ENCODE measurements around the gene CDC42SE1.
"Not testable (repeated sequence)": the region's sequence is repeated elsewhere in the genome, so short reads cannot be mapped to it uniquely, and the experiment has no call there.

The CDC42SE1 gene

GRCh38 chr1:151059109-151060006, at the start of gene CDC42SE1:
Gene CDC42SE1 (minus strand): TSS chr1:151059622. CDS start chr1:151055730, 3,892 bp downstream.
- H3K4me3 ChIP-seq (ENCODE audit: low read depth, low read length), result peak within 1 kb of the TSS; percentile 91

- no peak overlapping the region for H3K4me3 ChIP-seq (ENCODE audit: low read depth, low read length)
These were observed 48.9 kb upstream of the CDC42SE1 start for GRCh38 chr1:151108331-151108730.

GRCh38 chr1:151106894-151107293, 47.5 kb upstream of the CDC42SE1 start:
- H3K4me3 ChIP-seq (ENCODE audit: low read depth, low read length), result no peak overlapping the region

- H3K4me3 ChIP-seq (ENCODE audit: low read depth, low read length), result no peak overlapping the region
These were observed 45.2 kb upstream of the CDC42SE1 start for GRCh38 chr1:151104630-151105029.

- H3K4me3 ChIP-seq (ENCODE audit: low read depth, low read length), result no peak overlapping the region
These were observed 38.7 kb upstream of the CDC42SE1 start for GRCh38 chr1:151098126-151098525.

- H3K4me3 ChIP-seq (ENCODE audit: low read depth, low read length), result not testable (repeated sequence)
These were observed 38.0 kb upstream of the CDC42SE1 start for GRCh38 chr1:151097426-151097825.

GRCh38 chr1:151085953-151086559, 26.6 kb upstream of the CDC42SE1 start:
- no peak overlapping the region for H3K4me3 ChIP-seq (ENCODE audit: low read depth, low read length)

- H3K4me3 ChIP-seq (ENCODE audit: low read depth, low read length), result no peak overlapping the region
These were observed 12.8 kb upstream of the CDC42SE1 start for GRCh38 chr1:151072224-151072623.

GRCh38 chr1:151070474-151071276, 11.3 kb upstream of the CDC42SE1 start, which contains the start of gene GABPB2:
Gene GABPB2 (plus strand): TSS chr1:151070761. CDS start chr1:151088190, 17,429 bp downstream.
- H3K4me3 ChIP-seq (ENCODE audit: low read depth, low read length), result peak within 1 kb of the TSS; percentile 79

- no peak overlapping the region for H3K4me3 ChIP-seq (ENCODE audit: low read depth, low read length)
These were observed 9.7 kb upstream of the CDC42SE1 start for GRCh38 chr1:151069103-151069486.

GRCh38 chr1:151067185-151067584, 7.8 kb upstream of the CDC42SE1 start:
- no peak overlapping the region for H3K4me3 ChIP-seq (ENCODE audit: low read depth, low read length)

GRCh38 chr1:151065089-151065645, 5.7 kb upstream of the CDC42SE1 start:
- H3K4me3 ChIP-seq (ENCODE audit: low read depth, low read length), result no peak overlapping the region

GRCh38 chr1:151062741-151063371, 3.4 kb upstream of the CDC42SE1 start:
- H3K4me3 ChIP-seq (ENCODE audit: low read depth, low read length), result no peak overlapping the region

GRCh38 chr1:151061704-151062103, 2.3 kb upstream of the CDC42SE1 start:
- peak overlapping the region; percentile 91 for H3K4me3 ChIP-seq (ENCODE audit: low read depth, low read length)

- H3K4me3 ChIP-seq (ENCODE audit: low read depth, low read length), result peak overlapping the region; percentile 91
These were observed 1.4 kb upstream of the CDC42SE1 start for GRCh38 chr1:151060657-151061421.

- peak within 1 kb of the TSS; percentile 91 for H3K4me3 ChIP-seq (ENCODE audit: low read depth, low read length)
These were observed 710 bp upstream of the CDC42SE1 start, which contains the start of gene MLLT11 for GRCh38 chr1:151060007-151060656. Gene MLLT11 (plus strand): TSS chr1:151060397. CDS start chr1:151067225, 6,828 bp downstream.

- peak overlapping the region; percentile 91 for H3K4me3 ChIP-seq (ENCODE audit: low read depth, low read length)
These were observed 730 bp downstream of the CDC42SE1 start for GRCh38 chr1:151058692-151059091.

GRCh38 chr1:151056149-151056548, 3.3 kb downstream of the CDC42SE1 start:
- no peak overlapping the region for H3K4me3 ChIP-seq (ENCODE audit: low read depth, low read length)

- H3K4me3 ChIP-seq (ENCODE audit: low read depth, low read length), result no peak overlapping the region
These were observed 3.8 kb downstream of the CDC42SE1 start for GRCh38 chr1:151055581-151055980.

All from iPS-11a (cell line).